ENCODE measurements around the gene VSTM4.

DNA sequence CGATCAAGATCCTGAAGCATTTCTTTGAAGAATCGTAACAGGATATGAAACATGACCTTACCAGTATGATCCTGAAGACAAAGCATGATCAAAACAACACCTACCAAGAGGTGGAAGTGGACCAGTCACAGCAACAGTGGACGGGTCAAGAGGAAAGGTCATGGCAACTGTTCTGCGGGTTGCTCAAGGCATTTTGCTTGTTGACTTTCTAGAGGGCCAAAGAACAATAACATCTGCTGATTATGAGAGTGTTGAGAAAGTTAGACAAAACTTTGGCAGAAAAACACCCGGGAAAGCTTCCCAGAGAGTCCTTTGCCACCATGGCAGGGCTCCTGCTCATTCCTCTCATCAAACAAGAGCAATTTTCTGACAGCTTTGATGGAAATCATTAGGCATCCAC, 110.1 kb downstream of the VSTM4 start:
- TF ChIP-seq CTCF (IDR thresholded peaks at IDR 0.05; ENCODE audit: low read depth, low read length, poor library complexity, severe bottlenecking): no peak
- TF ChIP-seq EZH2phosphoT487 (IDR thresholded peaks at IDR 0.05; ENCODE audit: borderline replicate concordance, low read length): no peak

Measured in DOHH2 (cell line).